Dermis blood vessel endothelial cell (primary cell): ENCODE data around the gene CTNNAL1. TPM values are rescaled to one million over a fixed set of nuclear protein-coding genes. Genes with fewer than 3 reads are reported as not detected.
"Not testable (repeated sequence)": the region's sequence is repeated elsewhere in the genome, so short reads cannot be mapped to it uniquely, and the experiment has no call there.

Experiments used
- DNase-seq: peaks from one replicate; pipeline ENCODE4 v3.0.0; 2010
- total RNA-seq: library from RNA; depleted of rRNA; stranded (reverse); fragments of >200 nt; gene quantifications from 2 replicates; pipeline ENCODE4 v1.2.3, GENCODE V29; 2014

The CTNNAL1 gene
- total RNA-seq, 1 donor from 2014 or later, result 190 TPM

DNA sequence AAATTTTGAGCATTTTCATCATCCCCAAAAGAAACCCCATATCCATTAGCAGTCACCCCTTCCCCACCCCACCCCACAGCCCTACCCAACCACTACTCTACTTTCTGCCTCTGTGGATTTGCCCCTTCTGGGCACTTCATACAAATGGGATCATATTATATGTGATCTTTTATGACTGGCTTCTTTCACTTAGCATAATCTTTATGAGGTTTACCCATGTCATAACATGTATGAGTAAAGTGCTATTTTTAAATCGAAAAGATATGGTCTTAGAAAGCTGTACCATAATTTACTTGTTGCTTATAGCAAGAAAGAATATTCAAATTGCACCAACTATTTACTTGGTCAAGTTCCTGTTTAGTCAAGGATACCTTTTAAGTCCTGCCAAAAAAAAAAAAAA lies 92.1 kb downstream of the CTNNAL1 start:
- no peak for DNase-seq

DNA sequence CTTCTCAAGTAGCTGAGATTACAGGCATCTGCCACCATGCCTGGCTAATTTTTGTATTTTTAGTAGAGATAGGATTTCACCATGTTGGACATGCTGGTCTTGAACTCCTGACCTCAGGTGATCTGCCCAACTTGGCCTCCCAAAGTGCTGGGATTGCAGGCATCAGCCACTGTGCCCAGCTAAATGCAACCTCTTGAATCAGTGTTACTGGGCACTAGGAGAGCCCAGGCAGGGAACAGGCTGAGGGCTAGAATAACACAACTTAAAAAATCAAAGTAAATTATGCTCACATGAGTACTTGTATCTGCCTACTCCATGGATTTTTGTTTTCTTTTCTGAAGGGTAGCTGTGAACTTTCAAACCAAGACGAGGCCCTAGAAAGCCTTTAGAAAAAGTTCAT lies 92.9 kb downstream of the CTNNAL1 start:
- DNase-seq, result not testable (repeated sequence)

DNA sequence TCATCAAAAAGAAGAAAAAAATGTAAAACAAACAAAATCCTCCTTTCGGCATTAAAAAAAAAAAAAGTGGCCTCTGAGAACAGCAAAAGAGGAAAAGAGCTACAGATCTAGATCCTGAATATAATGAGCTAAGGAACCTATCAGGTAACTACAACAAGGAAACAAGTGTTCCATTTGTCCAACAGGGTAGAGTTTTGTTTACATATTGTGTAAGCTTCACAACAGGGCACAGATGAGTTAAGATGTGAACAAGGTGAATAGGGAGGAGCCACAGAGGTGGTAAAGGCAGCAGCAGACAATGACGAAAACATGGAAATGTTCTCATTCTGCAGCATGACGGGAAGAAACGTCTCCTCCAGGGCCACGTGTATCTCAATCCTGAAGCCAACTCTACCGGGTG lies 93.8 kb downstream of the CTNNAL1 start:
- DNase-seq, result no peak

DNA sequence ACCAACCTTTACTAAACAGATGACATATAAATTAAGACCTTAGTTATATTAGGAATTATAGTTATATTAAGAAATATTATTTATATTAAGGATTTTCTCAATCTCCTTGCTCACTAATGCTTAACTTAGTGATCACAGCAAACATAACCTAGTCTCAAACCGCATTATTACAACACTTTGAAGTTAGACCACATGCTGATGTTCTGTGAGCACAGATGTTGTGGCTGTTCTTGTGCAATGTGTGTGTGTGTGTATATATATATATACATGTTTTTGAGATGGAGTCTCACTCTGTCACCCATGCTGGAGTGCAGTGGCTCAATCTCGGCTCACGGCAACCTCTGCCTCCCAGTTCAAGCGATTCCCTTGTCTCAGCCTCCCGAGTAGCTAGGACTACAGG lies 99.9 kb downstream of the CTNNAL1 start:
- DNase-seq, result no peak

DNA sequence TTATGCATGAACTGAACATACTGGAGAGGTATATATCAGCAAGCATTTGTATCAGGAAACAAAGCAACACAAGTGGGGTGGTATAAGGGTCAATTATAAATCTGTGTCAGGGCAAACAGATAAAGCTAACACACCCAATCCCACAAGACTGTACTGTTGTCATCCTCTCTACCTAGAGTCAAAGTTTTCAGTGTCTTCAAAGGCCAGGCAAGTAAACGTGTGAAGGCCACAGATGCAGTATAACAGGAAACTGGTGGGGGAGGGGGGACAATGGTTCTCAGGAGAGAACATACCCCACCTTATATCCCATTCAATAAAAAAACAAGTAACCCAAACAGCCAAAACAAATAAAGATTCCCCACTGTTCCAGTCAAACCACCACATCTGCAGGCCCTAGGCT lies 101.5 kb downstream of the CTNNAL1 start:
- DNase-seq, result no peak

DNA sequence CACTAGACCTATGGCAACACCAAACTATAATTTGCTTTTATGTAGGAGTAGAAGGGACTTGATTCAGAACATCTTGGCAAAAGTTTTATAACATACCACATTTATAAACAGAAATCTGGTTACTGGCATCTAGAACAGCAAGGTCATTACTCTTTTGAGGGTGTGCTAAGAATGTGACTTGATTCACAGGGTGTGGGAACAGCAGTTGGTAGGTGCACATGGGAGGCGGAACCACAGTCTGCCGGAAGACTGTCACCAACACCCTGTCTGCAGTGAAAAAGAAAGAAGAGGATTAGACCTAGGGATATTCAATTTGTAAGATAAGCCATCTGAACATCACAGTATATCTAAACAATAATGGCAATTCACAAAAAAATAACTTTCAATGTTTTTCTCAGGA lies 102.4 kb downstream of the CTNNAL1 start:
- no peak for DNase-seq

DNA sequence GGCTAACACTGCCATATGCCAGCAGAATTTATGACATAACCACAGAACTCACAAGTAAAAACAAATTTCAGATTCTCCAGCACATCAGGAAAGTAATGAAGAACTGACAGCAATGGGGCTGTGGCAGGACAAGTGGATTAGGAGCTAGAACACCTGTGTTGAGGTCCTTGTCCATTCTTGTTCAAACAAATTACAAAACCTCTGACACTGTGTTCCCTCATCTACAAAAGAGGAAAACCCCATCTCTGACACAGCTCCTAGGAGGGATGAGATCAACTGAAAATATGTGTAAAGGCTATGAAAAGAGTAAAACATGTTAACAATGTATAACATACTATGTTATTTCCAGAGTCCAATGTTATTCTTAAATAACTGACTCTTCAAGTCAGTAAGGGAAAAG lies 102.9 kb downstream of the CTNNAL1 start:
- no peak for DNase-seq

DNA sequence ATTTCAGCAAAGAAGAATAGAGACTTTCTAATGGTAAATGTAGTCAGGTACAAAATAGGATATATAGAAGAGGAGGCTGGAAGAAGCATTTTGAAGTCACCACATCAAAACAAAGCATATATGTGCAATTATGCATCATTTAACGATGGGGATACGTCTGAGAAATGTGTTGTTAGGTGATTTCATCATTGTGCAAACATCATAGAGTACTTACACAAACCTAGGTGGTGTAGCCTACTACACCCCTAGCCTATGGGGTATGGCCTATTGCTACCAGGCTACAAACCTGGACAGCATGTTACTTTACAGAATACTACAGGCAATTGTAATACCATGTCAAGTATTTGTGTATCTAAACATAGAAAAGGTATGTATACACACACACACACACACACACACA lies 107.8 kb downstream of the CTNNAL1 start:
- DNase-seq, result no peak

DNA sequence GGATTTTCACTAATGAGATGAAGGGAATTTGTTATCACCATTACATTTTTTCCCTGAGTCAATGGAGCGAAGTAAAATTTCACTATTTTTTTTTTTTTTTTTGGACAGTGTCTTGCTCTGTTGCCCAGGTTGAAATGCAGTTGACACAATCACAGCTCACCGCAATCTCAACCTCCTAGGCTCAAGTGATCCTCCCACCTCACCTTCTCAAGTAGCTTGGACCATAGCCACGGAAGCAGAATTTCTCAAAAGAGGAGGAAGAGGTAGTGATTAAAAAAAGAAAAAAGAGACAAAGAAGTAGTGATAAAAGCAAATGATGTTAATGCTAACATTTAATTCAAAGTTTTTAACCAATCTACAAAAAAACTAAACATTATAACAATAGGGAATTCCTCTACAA lies 109.1 kb downstream of the CTNNAL1 start:
- no peak for DNase-seq

DNA sequence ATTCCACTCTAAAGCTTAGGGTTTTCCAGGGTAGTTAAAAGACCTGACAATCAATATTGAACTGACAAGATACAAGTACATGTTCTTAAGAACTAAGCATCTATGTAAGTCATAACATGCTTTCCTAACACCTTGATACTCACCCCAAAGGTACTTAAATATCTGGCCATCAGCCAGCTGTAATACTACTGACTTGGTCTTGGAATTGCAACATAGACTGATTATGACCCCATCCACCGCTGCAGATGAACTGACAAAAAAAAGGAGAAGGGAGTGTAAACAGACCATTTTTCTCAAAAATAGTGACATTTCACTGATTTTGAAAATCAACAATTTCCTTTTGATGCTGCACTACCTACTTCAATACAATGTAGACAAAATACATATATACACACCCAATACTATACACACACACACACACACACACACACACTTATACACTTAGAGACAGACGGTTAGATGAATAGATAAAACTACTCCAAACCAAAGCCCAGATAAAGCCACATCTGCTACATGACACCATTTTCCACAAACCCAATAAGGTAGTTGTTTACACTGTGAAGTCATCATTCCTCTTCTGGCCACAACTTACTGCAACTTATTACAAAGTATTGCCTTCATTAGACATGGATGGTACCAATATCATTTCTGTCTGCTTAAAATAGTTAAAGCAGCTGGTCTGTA lies 109.7 kb downstream of the CTNNAL1 start:
- no peak for DNase-seq

DNA sequence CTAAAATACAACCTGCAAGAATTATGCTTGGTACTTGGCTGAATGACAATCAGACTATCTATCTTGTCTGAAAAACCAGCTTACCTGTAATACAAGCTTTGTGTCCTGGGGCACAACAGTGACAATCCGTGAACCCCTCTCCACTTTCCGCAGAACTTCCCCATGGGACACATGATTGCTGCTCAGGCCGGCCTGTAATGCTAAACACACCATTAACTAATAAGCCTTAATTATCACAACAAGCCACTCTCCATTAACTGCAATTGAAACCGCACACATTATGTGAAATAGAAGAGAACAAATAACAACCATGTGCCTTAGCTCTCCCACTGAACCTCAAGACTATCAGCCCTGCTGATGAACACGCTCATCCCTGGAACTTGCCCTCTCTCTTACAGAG lies 113.1 kb downstream of the CTNNAL1 start:
- no peak for DNase-seq

DNA sequence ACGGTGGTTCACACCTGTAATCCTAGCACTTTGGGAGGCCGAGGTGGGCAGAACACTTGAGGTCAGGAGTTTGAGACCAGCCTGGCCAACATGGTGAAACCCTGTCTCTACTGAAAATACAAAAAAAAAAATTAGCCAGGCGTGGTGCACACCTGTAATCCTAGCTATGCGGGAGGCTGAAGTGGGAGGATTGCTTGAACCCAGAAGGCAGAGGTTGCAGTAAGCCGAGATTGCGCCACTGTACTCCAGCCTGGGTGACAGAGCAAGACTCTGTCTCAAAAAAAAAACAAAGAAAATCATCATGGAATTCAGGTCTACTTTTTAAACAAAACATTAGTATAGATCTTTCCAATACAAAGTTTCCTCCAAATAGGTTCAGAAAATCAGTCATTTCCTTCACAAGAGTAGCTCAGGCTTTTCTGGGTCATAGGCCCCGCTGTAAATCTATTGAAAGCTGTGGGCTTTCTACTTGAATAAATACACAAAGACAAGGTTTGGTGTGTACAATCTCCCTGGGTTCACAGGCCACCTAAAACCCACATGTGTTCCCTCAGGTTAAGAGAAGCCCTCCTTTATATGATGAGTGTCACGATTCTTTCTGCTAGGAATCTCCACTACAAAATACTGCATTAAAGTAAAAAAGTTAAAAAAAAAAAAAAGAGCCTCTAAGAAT lies 114.1 kb downstream of the CTNNAL1 start:
- DNase-seq, result not testable (repeated sequence)

DNA sequence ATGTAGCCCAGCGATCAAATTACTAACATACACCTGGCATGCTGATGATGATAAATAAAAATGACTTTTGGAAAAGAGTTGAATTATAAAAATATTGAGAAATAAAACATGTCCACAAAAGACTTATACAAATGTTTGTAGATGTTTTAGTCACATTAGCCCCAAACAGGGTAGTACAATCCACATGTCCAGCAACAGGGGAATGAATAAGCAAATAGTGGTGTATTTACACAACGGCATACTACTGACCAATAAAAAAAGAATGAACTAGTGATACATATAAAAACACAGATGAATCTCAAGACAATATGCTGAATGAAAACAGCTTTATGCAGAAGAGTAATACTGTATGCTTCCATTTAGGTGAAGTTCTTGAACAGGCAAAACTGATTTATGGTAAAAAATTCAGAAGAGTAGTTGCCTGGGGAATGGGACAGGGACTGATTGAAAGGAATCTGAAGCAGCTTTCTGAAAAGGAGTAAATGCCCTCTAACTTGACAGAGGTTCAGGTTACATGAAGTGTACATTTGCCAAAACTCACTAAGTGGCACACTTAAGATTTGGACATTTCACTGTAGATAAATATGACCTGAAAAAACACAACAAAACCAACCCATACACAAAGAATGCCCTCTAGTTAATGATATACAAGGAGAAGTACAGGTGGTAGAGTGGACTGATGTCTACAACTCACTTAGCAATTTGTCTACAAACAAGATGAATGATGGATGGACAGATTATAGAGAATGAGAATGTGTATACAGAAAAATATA lies 115.8 kb downstream of the CTNNAL1 start:
- no peak for DNase-seq

DNA sequence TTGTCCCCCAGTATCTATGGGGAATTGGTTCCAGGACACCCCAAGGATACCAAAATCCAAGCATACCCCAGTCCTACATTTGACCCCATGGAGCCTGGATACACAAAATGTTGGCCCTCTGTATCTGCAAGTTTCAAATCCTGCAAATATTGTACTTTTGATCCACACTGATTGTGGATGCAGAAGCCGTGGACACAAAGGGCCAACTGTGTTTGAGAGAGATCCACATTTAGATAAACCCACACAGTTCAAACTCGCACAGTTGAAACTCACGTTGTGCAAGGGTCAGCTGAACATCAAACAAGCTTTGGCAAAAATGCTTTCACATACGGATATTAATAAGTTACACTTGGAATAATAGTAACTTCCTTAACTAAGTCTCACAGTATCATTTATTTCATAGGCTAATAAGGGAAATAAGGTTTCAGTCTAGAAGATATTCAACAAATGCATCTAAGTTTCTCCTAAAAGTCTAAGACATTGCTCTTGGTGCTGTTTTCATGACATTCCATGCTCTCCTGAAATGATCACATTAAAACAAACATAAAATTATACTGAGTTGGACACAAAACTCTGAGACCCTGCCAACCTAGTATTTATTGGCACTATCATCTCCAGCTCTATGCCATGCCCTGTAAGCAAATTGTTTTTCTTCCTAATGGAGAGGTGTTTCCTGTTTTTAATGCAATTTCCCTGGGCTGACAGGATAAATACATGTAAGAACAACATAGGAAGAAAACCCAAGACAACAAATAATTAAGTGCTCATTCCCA lies 118.9 kb downstream of the CTNNAL1 start:
- no peak for DNase-seq

Other genes starting within 250 kb of the CTNNAL1 start
- gene ACTL7B, start 157.5 kb downstream of the CTNNAL1 start, total RNA-seq, result not detected in 2 replicates
- gene ACTL7A, start 151.2 kb downstream of the CTNNAL1 start, total RNA-seq, result not detected in 2 replicates
- 37.1 and 51.6 TPM in 2 replicates for gene ELP1, start 79.4 kb downstream of the CTNNAL1 start, total RNA-seq
- 3.1 and 5.4 TPM in 2 replicates for gene ABITRAM, start 79.1 kb downstream of the CTNNAL1 start, total RNA-seq
- gene TMEM245, start 106.4 kb upstream of the CTNNAL1 start, total RNA-seq, result 82.4 and 119 TPM in 2 replicates
- under 0.01 and 0.05 TPM in 2 replicates for gene FRRS1L, start 153.8 kb upstream of the CTNNAL1 start, total RNA-seq